Measurements from ENCODE around the gene SERPINA5. TPM values are rescaled to one million over a fixed set of nuclear protein-coding genes. Genes with fewer than 3 reads are reported as not detected.

Gene SERPINA5
- total and polyA plus RNA-seq, 2 of the 8 experiments (the other 6 are each of a cell fraction or from before 2014, with no cell fraction given) = 1.8 to 1.9 TPM

- 94% methylated on average over 9 of the region's 9 CpGs; no CpG with 5 or more reads in 1 of the 2 experiments for whole genome bisulfite sequencing, 2 experiments (ENCODE audit: extremely low coverage in 1 of 2, insufficient coverage in 1 of 2, insufficient read length in 1 of 2, insufficient replicate concordance in 2 of 2, low coverage in 1 of 2, low lambda C conversion rate in 2 of 2, missing lambda C conversion rate in 1 of 2)
- FAIRE-seq = no peak
- POLR2A ChIA-PET (ENCODE audit: partially characterized antibody) = interaction anchor here (0.6 kb wide), 1 partner anchor 109 kb away, joined by 3 read pairs; no protein-coding TSS in a partner anchor
- H2BK20ac ChIP-seq (ENCODE audit: low read length) = no peak overlapping the region
- no peak overlapping the region for H2BK5ac ChIP-seq (ENCODE audit: low read depth, low read length)
- H3K9ac ChIP-seq (replicated peaks in 1 of 4; ENCODE audit: extremely low read depth in 1 of 4, low read depth in 3 of 4, low read length in 3 of 4) = no peak overlapping the region
- no peak overlapping the region for H4K8ac ChIP-seq (ENCODE audit: extremely low read depth, insufficient read depth, low read length)
- no peaks in the 10 kb centered on the region for H3K27me3 ChIP-seq (replicated peaks in 1 of 4; ENCODE audit: control insufficient read depth in 3 of 4, extremely low read depth in 1 of 4, insufficient read depth in 3 of 4, low read length in 3 of 4)
- no peaks in the 10 kb centered on the region for H3K9me3 ChIP-seq (ENCODE audit: insufficient read depth in 2 of 2, low read depth in 1 of 2, low read length in 1 of 2)
- H2BK12ac ChIP-seq (ENCODE audit: low read depth, low read length) = no peak overlapping the region
- no peak overlapping the region for H3K18ac ChIP-seq (ENCODE audit: extremely low read depth, low read length)
- no peaks in the 10 kb centered on the region for H3K79me2 ChIP-seq (ENCODE audit: control insufficient read depth in 1 of 2, insufficient read depth in 2 of 2, low read length in 2 of 2)
- H3K4ac ChIP-seq (replicated peaks; ENCODE audit: insufficient read length, low read depth, low read length) = no peak overlapping the region
- no peak overlapping the region for H3K23ac ChIP-seq (ENCODE audit: insufficient read length)
- no peaks in the 10 kb centered on the region for H4K20me1 ChIP-seq (replicated peaks in 1 of 2; ENCODE audit: control insufficient read depth in 1 of 2, insufficient read depth in 2 of 2, low read length in 2 of 2)
- H3K4me3 ChIP-seq (ENCODE audit: extremely low read depth in 1 of 4, insufficient read depth in 2 of 4, low read depth in 3 of 4, low read length in 4 of 4) = no peak overlapping the region
- no peak overlapping the region for H4K5ac ChIP-seq (ENCODE audit: insufficient read length, low read depth, low read length)
- no peak overlapping the region for H3K27ac ChIP-seq (ENCODE audit: low read depth, low read length)
- no peak overlapping the region for H2BK120ac ChIP-seq (replicated peaks; ENCODE audit: low read depth, low read length)
- H3K79me1 ChIP-seq (ENCODE audit: low read depth, low read length) = no peaks in the 10 kb centered on the region
- no peak overlapping the region for H2BK15ac ChIP-seq (ENCODE audit: low read length)
- DNase-seq (ENCODE audit: low read depth in 1 of 2, low spot score in 2 of 2) = no peak
- H3K23me2 ChIP-seq (ENCODE audit: low read depth, low read length) = no peaks in the 10 kb centered on the region
- H3K4me1 ChIP-seq (replicated peaks in 1 of 4; ENCODE audit: control insufficient read depth in 3 of 4, insufficient read depth in 4 of 4, low read length in 3 of 4) = peaks cover 0 to 10% (median 7%) of the 10 kb centered on the region in 4 experiments; a peak in 5 of 7 replicates
- H2AFZ ChIP-seq (ENCODE audit: low read length) = no peak overlapping the region
- H3K56ac ChIP-seq (replicated peaks; ENCODE audit: insufficient read length, low read depth, low read length) = no peak overlapping the region
- no peak for TF ChIP-seq ATF3 (IDR thresholded peaks at IDR 0.05; ENCODE audit: insufficient read depth, low read depth, low read length)
- TF ChIP-seq CBX8 (IDR thresholded peaks at IDR 0.05; ENCODE audit: borderline replicate concordance, low read depth, low read length) = no peak
- no peak for TF ChIP-seq POU5F1 (IDR thresholded peaks at IDR 0.05; ENCODE audit: low read depth, low read length)
- no peak for TF ChIP-seq NRF1 (IDR thresholded peaks at IDR 0.05; ENCODE audit: low read depth, low read length)
- no peak for TF ChIP-seq RXRA (IDR thresholded peaks at IDR 0.05; ENCODE audit: insufficient read depth, low read depth, low read length)
- no peak for TF ChIP-seq ATF2 (IDR thresholded peaks at IDR 0.05; ENCODE audit: low read length)
- TF ChIP-seq SRF (IDR thresholded peaks at IDR 0.05; ENCODE audit: low read depth, low read length) = no peak
- TF ChIP-seq SP2 (IDR thresholded peaks at IDR 0.05; ENCODE audit: low read length) = no peak
- H3K4me2 ChIP-seq (ENCODE audit: insufficient read depth in 1 of 2, low read depth in 2 of 2, low read length in 2 of 2) = no peak overlapping the region
- no peaks in the 10 kb centered on the region for H3K36me3 ChIP-seq (ENCODE audit: control insufficient read depth in 2 of 4, insufficient read depth in 4 of 4, low read length in 3 of 4)
- no peak overlapping the region for H3K14ac ChIP-seq (ENCODE audit: insufficient read length)
- no peak overlapping the region for H4K91ac ChIP-seq (replicated peaks; ENCODE audit: insufficient read length, low read length)
- CTCF ChIA-PET (ENCODE audit: partially characterized antibody) = interaction anchor here (1.0 to 7.8 kb wide), 6 partner anchors 41 to 119 kb away, joined by 3 to 56 read pairs (median 4); no protein-coding TSS in a partner anchor
- H2AK5ac ChIP-seq (ENCODE audit: low read depth, low read length) = no peak overlapping the region
Measured at GRCh38 chr14:94542811-94543440, 38.3 kb upstream of the SERPINA5 start.

Data from H1 (cell line).